HG02840 (cell line): Measurements from ENCODE around the gene RBL1.

Source experiments
- ATAC-seq: cut with Tn5 transposase; IDR thresholded peaks from one replicate; pipeline ENCODE4 v1.9.1; 2021; ENCODE audit warnings: mild to moderate bottlenecking, moderate library complexity, moderate number of reproducible peaks; ENCODE audit not compliant: unreplicated experiment, low FRiP score

RBL1 gene

DNA sequence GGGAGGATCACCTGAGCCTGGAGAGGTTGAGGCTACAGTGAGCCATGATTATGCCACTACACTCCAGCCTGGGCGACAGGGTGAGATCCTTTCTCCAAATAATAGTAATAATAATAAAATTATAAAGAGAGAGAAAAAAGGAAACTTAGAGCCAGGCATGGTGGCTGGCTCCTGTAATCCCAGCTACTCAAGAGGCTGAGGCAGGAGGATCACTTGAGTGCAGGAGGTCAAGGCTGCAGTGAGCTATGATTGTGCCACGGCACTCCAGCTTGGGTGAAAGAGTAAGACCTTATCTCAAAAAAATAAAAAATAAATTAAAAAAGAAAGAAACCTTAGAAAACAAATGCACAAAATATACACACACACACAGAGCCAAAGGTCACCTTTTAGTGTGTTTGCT lies 139.1 kb downstream of the RBL1 start:
- no peak for ATAC-seq

DNA sequence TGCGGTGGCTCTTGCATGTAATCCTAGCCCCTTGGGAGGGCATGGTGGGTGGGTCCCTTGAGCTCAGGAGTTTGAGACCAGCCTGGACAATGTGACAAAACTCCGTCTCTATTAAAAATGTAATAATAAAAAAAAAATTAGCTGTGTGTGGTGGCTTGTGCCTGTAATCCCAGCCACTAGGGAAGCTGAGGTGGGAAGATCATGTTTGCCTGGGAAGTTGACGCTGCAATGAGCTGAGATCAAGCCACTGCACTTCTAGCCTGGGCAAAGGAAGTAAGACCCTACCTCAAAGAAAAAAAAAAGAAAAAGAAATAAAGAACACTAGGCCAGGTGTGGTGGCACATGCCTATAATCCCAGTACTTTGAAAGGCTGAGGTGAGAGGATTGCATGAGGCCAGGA lies 139.8 kb downstream of the RBL1 start:
- ATAC-seq: no peak

DNA sequence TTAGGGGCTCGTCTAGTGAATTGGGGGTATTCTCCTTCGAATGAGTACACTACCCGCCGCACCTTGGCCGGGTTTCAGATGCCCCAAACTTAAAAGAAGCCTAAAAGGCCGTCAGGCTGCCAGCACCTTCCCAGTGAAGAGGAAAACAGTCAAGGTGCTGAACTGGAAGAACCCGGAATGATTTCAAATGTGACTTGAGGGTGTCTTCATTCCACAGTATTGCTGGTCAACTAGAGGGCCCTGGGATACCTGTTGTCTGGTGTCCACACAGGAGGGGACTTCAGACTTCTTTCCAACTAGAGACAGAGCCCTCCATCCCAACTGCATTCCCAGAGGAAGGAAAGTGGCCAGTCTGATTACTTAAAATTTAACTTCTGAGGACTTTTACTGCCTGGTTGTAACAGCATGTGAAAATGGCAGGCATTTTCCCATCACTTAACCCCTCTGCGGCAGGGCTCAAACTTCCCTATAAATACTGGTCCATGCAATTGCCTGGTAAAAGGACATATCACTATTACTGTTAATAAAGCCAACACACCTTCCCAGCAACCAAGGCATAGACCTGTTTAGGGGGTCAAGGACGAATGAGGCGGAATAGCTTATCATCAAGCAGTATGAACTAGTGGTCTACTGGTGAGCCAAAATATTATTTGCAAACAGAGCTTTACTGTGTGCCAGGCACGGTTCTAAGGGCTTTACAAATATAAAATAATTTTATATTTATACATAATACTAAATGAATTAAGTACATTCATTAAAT lies 143.6 kb downstream of the RBL1 start:
- ATAC-seq: no peak

DNA sequence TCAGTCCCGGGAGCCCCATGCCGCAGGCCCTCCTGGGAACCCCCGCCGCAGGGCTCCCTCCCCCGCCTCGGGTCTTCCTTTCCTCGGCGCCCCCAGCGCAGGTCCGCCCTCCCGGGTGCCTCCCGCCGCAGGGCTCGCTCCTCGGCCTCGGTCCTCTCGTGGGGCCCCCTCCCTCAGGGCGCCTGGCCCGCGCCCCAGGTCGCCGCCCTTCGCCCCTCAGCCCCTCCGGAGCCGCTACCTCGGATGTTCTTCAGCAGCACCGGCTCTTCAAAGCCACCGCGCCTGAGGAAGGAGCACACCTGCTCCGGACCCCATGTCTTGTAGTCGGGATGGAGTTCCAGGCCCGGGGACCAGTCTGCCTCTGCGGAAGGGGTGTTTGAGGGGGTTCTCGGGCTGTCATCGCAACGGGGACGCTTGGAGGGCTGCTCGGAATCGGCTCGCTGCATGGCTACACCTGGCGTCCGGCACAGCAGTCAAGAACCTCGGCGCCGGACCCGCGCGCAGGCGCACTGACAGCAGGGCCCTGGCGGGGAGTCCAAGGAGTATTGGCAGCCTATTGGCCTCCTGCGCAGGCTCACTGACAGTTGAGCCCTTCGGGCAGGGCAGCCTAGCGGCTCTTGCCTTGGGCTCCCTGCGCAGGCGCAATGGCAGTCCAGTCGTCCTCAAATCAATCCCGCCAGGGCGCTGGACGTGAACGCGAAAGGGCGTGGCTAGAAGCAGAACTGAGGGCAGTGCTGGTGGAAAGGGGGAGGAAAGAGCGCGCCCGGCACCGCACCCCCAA lies 144.4 kb downstream of the RBL1 start, which contains the start of gene SAMHD1:
Gene SAMHD1, minus strand, starts transcription at position 511 of the 781 bp plus-strand sequence. Its CDS starts 65 bp downstream, at position 446.
- ATAC-seq: peak; percentile 89

DNA sequence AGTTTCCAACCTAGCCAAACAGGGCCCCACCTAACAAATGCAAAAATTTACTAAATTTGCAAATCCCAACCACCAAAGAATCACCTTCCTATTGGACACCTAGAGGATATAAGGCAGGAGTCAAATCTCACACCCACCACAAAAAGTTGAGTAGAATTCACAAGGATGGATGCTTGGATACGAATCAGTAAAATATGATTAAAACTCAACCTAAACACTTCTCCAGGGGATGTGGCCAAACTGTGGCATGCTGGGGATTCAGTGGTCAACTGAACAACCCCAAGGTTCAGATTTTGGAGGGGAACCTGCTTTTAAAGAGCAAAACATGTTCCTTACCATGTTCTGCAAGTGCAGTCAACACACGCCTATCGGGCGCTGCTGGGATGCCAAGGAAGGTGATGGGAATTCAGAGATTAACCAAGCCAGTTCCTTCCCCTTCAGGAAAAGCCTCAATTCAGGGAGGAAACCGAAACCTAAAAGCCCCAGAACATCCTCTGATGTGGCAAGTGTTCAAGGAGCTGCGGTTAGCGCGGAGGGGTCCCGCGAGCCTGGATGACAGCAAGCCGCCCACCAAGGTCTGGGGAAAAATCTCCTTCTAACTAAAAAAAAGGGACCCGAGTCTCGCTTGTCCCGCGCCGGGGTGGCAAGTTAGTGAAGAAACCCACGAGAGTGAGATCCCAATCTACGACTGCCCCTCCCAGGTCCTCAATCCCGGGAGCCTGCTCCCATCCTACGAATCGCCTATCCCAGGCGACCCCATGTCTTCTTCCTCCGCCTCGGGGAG lies 145.2 kb downstream of the RBL1 start:
- ATAC-seq: no peak
